ENCODE measurements around the gene SHD.

Gene SHD

DNA sequence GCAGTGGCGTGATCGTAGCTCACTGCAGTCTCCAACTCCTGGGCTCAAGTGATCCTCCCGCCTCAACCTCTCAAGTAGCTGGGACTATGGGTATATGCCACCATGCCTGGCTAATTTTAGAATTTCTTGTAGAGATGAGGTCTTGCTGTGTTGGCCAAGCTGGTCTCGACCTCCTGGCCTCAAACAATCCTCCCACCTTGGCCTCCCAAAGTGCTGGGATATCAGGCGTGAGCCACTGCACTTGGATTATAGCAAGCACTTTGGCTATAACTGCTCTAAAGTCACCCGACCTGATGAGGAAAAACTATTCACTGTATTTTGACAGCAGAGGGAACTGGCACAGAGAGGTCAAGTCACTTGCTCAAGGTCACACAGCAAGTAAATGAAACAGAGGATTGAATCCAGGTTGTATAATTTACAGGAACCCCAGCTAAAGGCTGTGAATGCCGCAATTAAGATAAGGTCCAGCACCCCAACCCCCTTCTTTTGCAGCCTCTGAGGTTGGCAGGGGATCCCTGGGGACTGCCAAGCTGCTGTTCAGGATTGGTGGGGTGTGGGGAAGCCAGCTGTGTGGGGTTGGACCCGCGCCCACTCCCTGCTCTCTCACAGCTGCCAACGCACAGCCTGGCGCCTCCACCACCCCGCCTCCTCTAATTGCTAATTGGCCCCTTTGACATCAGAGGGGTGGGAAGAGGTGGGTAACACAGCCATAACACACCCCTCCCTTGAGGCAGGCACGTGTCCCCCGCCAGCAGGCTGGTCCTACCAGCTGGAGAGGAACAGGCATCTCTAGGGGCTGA lies 17.1 kb downstream of the SHD start:
- TF ChIP-seq MYC (IDR thresholded peaks at IDR 0.05; ENCODE audit: low read depth, low read length): no peak
- TF ChIP-seq, protein P1, sequence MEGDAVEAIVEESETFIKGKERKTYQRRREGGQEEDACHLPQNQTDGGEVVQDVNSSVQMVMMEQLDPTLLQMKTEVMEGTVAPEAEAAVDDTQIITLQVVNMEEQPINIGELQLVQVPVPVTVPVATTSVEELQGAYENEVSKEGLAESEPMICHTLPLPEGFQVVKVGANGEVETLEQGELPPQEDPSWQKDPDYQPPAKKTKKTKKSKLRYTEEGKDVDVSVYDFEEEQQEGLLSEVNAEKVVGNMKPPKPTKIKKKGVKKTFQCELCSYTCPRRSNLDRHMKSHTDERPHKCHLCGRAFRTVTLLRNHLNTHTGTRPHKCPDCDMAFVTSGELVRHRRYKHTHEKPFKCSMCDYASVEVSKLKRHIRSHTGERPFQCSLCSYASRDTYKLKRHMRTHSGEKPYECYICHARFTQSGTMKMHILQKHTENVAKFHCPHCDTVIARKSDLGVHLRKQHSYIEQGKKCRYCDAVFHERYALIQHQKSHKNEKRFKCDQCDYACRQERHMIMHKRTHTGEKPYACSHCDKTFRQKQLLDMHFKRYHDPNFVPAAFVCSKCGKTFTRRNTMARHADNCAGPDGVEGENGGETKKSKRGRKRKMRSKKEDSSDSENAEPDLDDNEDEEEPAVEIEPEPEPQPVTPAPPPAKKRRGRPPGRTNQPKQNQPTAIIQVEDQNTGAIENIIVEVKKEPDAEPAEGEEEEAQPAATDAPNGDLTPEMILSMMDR (IDR thresholded peaks at IDR 0.05; ENCODE audit: low read depth, low read length): no peak
- TF ChIP-seq, protein P2, sequence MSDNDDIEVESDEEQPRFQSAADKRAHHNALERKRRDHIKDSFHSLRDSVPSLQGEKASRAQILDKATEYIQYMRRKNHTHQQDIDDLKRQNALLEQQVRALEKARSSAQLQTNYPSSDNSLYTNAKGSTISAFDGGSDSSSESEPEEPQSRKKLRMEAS (IDR thresholded peaks at IDR 0.05; ENCODE audit: low read depth, low read length): no peak
- TF ChIP-seq POLR2A (IDR thresholded peaks at IDR 0.05; ENCODE audit: extremely low read depth, insufficient read length): no peak
- DNase-seq (ENCODE audit: low read depth): peak; percentile 16
- H3K4me3 ChIP-seq (ENCODE audit: low read depth, low read length): no peak overlapping the region

DNA sequence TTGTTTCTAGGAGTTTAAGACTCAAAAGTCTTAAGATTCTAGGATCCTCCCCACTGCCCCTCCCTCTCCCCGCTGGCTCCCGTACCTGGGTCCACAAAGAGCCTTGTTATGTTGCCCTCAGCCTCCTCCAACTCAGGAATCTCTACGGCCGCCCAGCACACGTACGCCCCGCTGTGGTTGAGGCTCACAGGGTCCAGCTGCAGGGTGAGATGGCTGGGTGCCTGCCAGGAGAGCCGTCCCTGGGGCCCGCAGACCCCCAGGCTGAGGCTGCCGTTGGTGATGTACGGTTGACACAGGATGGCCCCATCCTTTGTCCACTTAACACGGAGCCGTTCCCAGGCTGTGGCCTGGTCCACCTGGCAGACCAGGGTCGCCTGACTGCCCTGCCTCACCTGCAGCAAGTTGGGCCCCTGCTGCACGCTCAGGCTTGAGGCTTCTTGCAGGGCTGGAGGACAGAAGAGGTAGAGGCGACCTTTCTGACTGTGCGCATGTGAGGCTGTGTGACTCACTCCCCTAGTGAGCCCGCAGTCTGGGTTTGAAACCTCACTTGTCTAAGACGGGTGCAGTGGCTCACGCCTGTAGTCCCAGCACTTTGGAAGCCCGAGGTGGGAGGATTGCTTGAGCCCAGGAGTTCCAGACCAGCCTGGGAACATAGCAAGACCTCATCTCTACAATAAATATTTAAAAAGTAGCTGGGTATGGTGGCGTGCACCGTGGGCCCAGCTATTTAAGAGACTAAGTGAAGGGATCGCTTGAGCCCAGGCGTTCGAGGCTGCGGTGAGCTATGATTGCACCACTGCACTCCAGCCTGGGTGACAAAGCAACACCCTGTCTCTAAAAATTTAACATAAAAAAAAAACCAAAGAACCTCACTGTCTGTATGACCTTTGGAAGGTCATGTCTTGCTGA lies 19.1 kb downstream of the SHD start:
- TF ChIP-seq MYC (IDR thresholded peaks at IDR 0.05; ENCODE audit: low read depth, low read length) (no peak), POLR2A (IDR thresholded peaks at IDR 0.05; ENCODE audit: extremely low read depth, insufficient read length) (no peak)
- TF ChIP-seq, protein P1 (IDR thresholded peaks at IDR 0.05; ENCODE audit: low read depth, low read length): no peak
- TF ChIP-seq, protein P2 (IDR thresholded peaks at IDR 0.05; ENCODE audit: low read depth, low read length): no peak
- DNase-seq (ENCODE audit: low read depth): no peak
- no peak overlapping the region for H3K4me3 ChIP-seq (ENCODE audit: low read depth, low read length)

DNA sequence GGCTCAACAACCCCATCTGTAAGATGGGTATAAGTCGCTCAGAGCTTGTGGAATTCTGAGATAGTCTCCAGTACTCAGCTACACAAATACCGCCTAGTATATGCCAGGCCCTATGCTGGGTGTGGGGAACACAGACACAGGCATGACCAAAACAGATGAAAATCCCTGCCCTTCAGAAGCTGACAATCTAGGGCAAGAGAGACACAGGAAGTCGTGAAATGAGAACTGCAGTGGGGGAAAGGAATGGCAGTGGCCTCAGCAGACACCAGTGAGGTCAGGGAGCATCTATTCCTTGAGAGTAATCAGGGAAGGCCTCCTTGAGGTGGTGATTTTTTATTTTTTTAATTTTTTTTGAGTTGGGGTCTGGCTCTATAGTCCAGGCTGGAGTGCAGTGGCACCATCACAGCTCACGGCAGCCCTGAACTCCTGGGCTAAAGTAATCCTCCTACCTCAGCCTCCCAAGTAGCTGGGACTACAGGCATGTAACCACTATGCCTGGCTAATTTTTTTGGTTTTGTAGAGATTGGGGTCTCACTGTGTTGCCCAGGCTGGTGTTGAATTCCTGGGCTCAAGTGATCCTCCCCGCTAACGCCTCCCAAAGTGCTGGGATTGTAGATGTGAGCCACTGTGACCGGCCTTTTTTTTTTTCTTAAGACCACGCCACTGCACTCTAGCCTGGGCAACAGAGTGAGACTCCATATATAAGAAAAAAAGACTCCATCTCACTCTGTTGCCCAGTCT lies 19.9 kb downstream of the SHD start:
- no peak for TF ChIP-seq POLR2A (IDR thresholded peaks at IDR 0.05; ENCODE audit: extremely low read depth, insufficient read length)
- TF ChIP-seq, protein P1 (IDR thresholded peaks at IDR 0.05; ENCODE audit: low read depth, low read length): no peak
- TF ChIP-seq, protein P2 (IDR thresholded peaks at IDR 0.05; ENCODE audit: low read depth, low read length): no peak
- no peak for TF ChIP-seq MYC (IDR thresholded peaks at IDR 0.05; ENCODE audit: low read depth, low read length)
- H3K4me3 ChIP-seq (ENCODE audit: low read depth, low read length): no peak overlapping the region
- DNase-seq (ENCODE audit: low read depth): no peak

DNA sequence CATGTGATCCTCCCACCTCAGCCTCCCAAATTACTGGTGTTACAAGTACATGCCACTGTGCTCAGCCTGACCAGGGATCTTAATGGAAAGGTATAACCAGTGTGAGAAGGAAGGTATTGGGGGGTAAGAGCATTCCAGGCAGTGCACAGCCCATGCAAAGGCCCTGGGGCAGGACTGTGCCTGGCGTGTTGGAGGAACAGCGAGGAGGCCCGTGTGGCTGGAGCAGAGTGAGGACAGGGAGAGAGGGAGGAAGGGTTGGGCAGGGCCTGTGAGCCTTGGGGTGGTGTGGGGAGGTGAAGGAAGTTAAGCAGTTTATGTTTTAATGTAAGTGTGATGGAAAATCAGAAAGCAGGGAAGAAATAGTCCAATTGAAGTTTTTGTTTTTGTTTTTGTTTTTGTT lies 21.5 kb downstream of the SHD start:
- TF ChIP-seq, protein P1 (IDR thresholded peaks at IDR 0.05; ENCODE audit: low read depth, low read length): no peak
- no peak for TF ChIP-seq MYC (IDR thresholded peaks at IDR 0.05; ENCODE audit: low read depth, low read length)
- no peak for TF ChIP-seq POLR2A (IDR thresholded peaks at IDR 0.05; ENCODE audit: extremely low read depth, insufficient read length)
- TF ChIP-seq, protein P2 (IDR thresholded peaks at IDR 0.05; ENCODE audit: low read depth, low read length): no peak
- no peak for DNase-seq (ENCODE audit: low read depth)
- H3K4me3 ChIP-seq (ENCODE audit: low read depth, low read length): no peak overlapping the region

DNA sequence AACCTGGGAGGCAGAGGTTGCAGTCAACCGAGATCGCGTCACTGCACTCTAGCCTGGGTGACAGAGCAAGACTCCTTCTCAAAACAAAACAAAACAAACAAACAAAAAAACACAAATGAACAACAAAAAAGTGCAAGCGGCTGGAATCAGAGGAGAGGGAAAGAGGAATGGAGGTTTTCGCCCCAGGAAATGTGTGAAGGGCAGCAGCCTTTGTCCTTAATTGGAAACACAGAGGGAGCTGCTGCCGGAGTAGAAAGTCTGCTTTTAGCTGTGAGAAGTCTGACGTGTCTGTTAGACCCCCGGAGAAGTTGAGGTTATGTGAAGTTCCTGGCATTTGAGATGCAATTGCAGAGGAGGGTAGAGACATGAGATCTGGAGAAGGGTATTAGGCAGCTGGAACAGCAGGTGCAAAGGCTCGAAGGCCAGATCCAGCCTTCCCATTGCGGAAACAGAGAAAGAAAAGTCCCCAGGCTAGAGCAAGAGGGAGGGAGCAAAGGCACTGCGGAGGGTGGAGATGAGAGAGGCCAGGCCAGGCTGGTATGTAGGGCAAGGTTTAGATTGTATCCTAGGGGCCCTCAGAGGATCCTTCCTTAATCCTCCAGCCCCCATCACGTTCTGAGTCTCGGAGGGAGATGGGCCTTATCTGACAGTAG lies 22.6 kb downstream of the SHD start:
- DNase-seq (ENCODE audit: low read depth): no peak
- no peak overlapping the region for H3K4me3 ChIP-seq (ENCODE audit: low read depth, low read length)
- TF ChIP-seq POLR2A (IDR thresholded peaks at IDR 0.05; ENCODE audit: extremely low read depth, insufficient read length) (no peak), MYC (IDR thresholded peaks at IDR 0.05; ENCODE audit: low read depth, low read length) (no peak)
- TF ChIP-seq, protein P2 (IDR thresholded peaks at IDR 0.05; ENCODE audit: low read depth, low read length): no peak
- TF ChIP-seq, protein P1 (IDR thresholded peaks at IDR 0.05; ENCODE audit: low read depth, low read length): no peak
